GM12865 (cell line): ENCODE measurements around the gene HOXD13.

ENCODE experiments used
- DNase-seq: peaks from one replicate; pipeline ENCODE4 v3.0.0; 2010; ENCODE audit warnings: low read depth
- H3K4me3 ChIP-seq: 2 replicates; pipeline ENCODE4 v1.5.1; 2011; ENCODE audit warnings: mild to moderate bottlenecking, low read depth, low read length, control low read depth
- CTCF ChIP-seq: IDR thresholded peaks from 2 replicates; pipeline ENCODE4 v1.5.1; 2011; ENCODE audit warnings: low read length, control low read depth, low read depth, inconsistent platforms; ENCODE audit not compliant: insufficient read depth; ENCODE audit errors: missing control alignments

HOXD13 gene

GRCh38 chr2:176081837-176082524, 10.5 kb upstream of the HOXD13 start:
- no peak overlapping the region for H3K4me3 ChIP-seq
- DNase-seq: no peak
- no peak for TF ChIP-seq CTCF

DNA sequence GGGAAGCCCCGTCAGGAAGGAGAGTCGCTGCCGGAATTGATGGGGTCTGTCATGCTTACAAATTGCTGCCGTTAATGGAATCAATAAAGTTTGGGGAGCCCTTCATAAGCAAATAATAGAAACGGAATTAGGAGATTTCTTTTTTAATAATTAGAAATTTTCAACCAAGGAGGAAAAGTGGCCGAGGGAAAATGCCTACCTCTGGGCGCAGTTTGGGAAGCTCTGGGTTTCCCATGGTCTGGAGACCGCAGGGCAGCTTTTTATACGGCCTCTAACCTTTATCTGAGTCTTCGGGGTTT, 10.0 kb upstream of the HOXD13 start:
- DNase-seq: no peak
- no peak overlapping the region for H3K4me3 ChIP-seq
- no peak for TF ChIP-seq CTCF

- no peak overlapping the region for H3K4me3 ChIP-seq
- no peak for TF ChIP-seq CTCF
- no peak for DNase-seq
These were observed 9.4 kb upstream of the HOXD13 start for GRCh38 chr2:176082824-176083751.

- TF ChIP-seq CTCF: no peak
- no peak for DNase-seq
- H3K4me3 ChIP-seq: no peak within 1 kb of the TSS
These were observed 8.7 kb upstream of the HOXD13 start, which contains the start of gene EVX2 for GRCh38 chr2:176083796-176084261. Gene EVX2, minus strand, starts transcription at chr2:176083962. Its CDS starts 186 bp downstream, at chr2:176083776.

GRCh38 chr2:176084611-176085119, 7.9 kb upstream of the HOXD13 start:
- TF ChIP-seq CTCF: no peak
- DNase-seq: no peak
- no peak overlapping the region for H3K4me3 ChIP-seq

- DNase-seq: no peak
- H3K4me3 ChIP-seq: no peak overlapping the region
- no peak for TF ChIP-seq CTCF
These were observed 7.3 kb upstream of the HOXD13 start for GRCh38 chr2:176085120-176085788.
